Naive thymus-derived CD4-positive, alpha-beta T cell (primary cell): ENCODE data around the gene LHPP. TPM values are rescaled to one million over a fixed set of nuclear protein-coding genes. Genes with fewer than 3 reads are reported as not detected.

Source experiments
- ATAC-seq: fragments of 150-1000 bp; cut with Tn5 transposase; 2 replicates; pipeline ENCODE4 v1.10.0; 2021; ENCODE audit warnings: mild to moderate bottlenecking, moderate library complexity
- CTCF ChIA-PET: fragments of 350-600 bp; sonication (Branson Sonifier 250); formaldehyde crosslinking; loops from one replicate; lab custom pipeline; 2021; ENCODE audit warnings: antibody characterized with exemption; lab: Charles Lee
- POLR2A ChIA-PET: fragments of 350-600 bp; sonication (Branson Sonifier 250); formaldehyde crosslinking; loops from one replicate; lab custom pipeline; 2021; ENCODE audit warnings: antibody characterized with exemption, inconsistent platforms; lab: Charles Lee
- DNase-seq, 9 donors: peaks; one replicate each; pipeline versions ENCODE4 v3.0.0 to v3.0.0-alpha.2; 2020 to 2022; ENCODE audit warnings: mixed read lengths in 1 of 9
- H3K27ac ChIP-seq: one replicate; pipeline ENCODE4 v1.7.0; 2013; ENCODE audit warnings: mild to moderate bottlenecking, low read depth, low read length, moderate library complexity
- H3K27me3 ChIP-seq, 2 donors: one replicate each; pipeline ENCODE4 v1.7.0; 2013; ENCODE audit warnings: low read length in 2 of 2, mild to moderate bottlenecking in 2 of 2, moderate library complexity in 2 of 2; ENCODE audit not compliant: control insufficient read depth in 2 of 2, insufficient read depth in 2 of 2
- H3K36me3 ChIP-seq, 3 experiments: 1 replicate in 2 of 3; 2 replicates in 1 of 3; pipeline ENCODE4 v1.7.0; 2013; ENCODE audit warnings: low read length in 3 of 3, mild to moderate bottlenecking in 3 of 3, moderate library complexity in 1 of 3; ENCODE audit not compliant: insufficient read depth in 3 of 3, control insufficient read depth in 2 of 3
- H3K4me1 ChIP-seq, 2 donors: one replicate each; pipeline ENCODE4 v1.7.0; 2013; ENCODE audit warnings: low read length in 2 of 2, mild to moderate bottlenecking in 2 of 2, moderate library complexity in 1 of 2; ENCODE audit not compliant: control insufficient read depth in 2 of 2, insufficient read depth in 2 of 2
- H3K4me3 ChIP-seq: 2 replicates; pipeline ENCODE4 v1.7.0; 2013; ENCODE audit warnings: mild to moderate bottlenecking, low read length
- H3K9me3 ChIP-seq, 3 experiments: 1 replicate in 2 of 3; 2 replicates in 1 of 3; pipeline ENCODE4 v1.7.0; 2013; ENCODE audit warnings: low read length in 3 of 3; ENCODE audit not compliant: control insufficient read depth in 2 of 3
- H3K27ac Mint-ChIP-seq, 9 donors: one replicate each; pipeline ENCODE4 v1.8.0; 2020 to 2022; ENCODE audit warnings: mixed read lengths in 9 of 9, mild to moderate bottlenecking in 8 of 9, moderate library complexity in 5 of 9, inconsistent platforms in 2 of 9
- H3K27me3 Mint-ChIP-seq, 5 donors: one replicate each; pipeline ENCODE4 v1.8.0; 2021 to 2022; ENCODE audit warnings: mixed read lengths in 5 of 5, mild to moderate bottlenecking in 1 of 5
- H3K36me3 Mint-ChIP-seq, 5 donors: one replicate each; pipeline ENCODE4 v1.8.0; 2020 to 2022; ENCODE audit warnings: mixed read lengths in 5 of 5, mild to moderate bottlenecking in 3 of 5, inconsistent platforms in 1 of 5
- H3K4me1 Mint-ChIP-seq, 7 donors: one replicate each; pipeline ENCODE4 v1.8.0; 2020 to 2022; ENCODE audit warnings: mixed read lengths in 7 of 7, mild to moderate bottlenecking in 3 of 7, inconsistent platforms in 1 of 7
- H3K4me3 Mint-ChIP-seq, 10 donors: one replicate each; pipeline ENCODE4 v1.8.0; 2020 to 2022; ENCODE audit warnings: mild to moderate bottlenecking in 10 of 10, mixed read lengths in 10 of 10, moderate library complexity in 6 of 10, inconsistent platforms in 2 of 10
- H3K9me3 Mint-ChIP-seq, 11 donors: one replicate each; pipeline ENCODE4 v1.8.0; 2020 to 2022; ENCODE audit warnings: mixed read lengths in 11 of 11, mild to moderate bottlenecking in 4 of 11, inconsistent platforms in 1 of 11, moderate library complexity in 1 of 11
- intact Hi-C, 2 donors: fragments of 100-400 bp; cut with micrococcal nuclease; formaldehyde crosslinking; loops; one replicate each; pipeline ENCODE4 v1.15.1; 2023
- polyA plus RNA-seq, 2 donors: library from polyadenylated mRNA; unstranded; fragments of 300-500 nt; fragmentation: Illumina TruSeq; gene quantifications; one replicate each; pipeline ENCODE4 v1.2.3, GENCODE V29; 2021
- total RNA-seq, 6 experiments: library from RNA in 5 of 6; stranded (reverse) in 5 of 6; gene quantifications; 1 replicate in 5 of 6; 2 replicates in 1 of 6; pipeline ENCODE4 v1.2.3 and lab custom pipeline; 2021 to 2026

The LHPP gene
- total and polyA plus RNA-seq, 7 experiments from 2014 or later, result 19.8 to 31.2 (median 23.4) TPM

- CTCF ChIA-PET, result no interaction called here
- H3K4me1 Mint-ChIP-seq, result peaks cover 8 to 41% (median 31%) of the 10 kb centered on the region in 7 donors
- Histone ChIP-seq H3K27me3 (no peaks in the 10 kb centered on the region), H3K9me3 (no peaks in the 10 kb centered on the region), H3K27ac (peak within 1 kb of the TSS; percentile 80), H3K4me3 (peak within 1 kb of the TSS; percentile 76), H3K36me3 (no peaks in the 10 kb centered on the region), H3K4me1 (peaks cover 8 to 10% of the 10 kb centered on the region in 2 donors)
- intact Hi-C loops, result loop anchor here (1.0 to 10.0 kb wide), 17 partner anchors 16 to 1540 kb away; partner anchors contain the start of genes ACADSB (in 2 of the 2), BUB3 (in 2 of the 2), FAM53B (in 2 of the 2) and IKZF5 (in 2 of the 2)
- POLR2A ChIA-PET, result interaction anchor here (0.5 to 1.0 kb wide), 4 partner anchors 10 to 46 kb away, joined by 3 read pairs; no protein-coding TSS in a partner anchor
- no peaks in the 10 kb centered on the region for H3K9me3 Mint-ChIP-seq
- peak within 1 kb of the TSS in 8 of 9 donors; percentile 31 to 90 (median 83) for H3K27ac Mint-ChIP-seq
- peak; percentile 90 to 96 (median 94) for DNase-seq
- H3K36me3 Mint-ChIP-seq, result peaks cover 0 to 4% (median 0%) of the 10 kb centered on the region in 5 donors
- H3K4me3 Mint-ChIP-seq, result peak within 1 kb of the TSS; percentile 80 to 91 (median 84)
- H3K27me3 Mint-ChIP-seq, result peaks cover 0 to 18% (median 2%) of the 10 kb centered on the region in 5 donors
- ATAC-seq, result peak; percentile 99
These were observed 42.7 kb upstream of the LHPP start, which contains the start of gene OAT for GRCh38 chr10:124418726-124419501. TSS of gene OAT (minus strand) at chr10:124418923. CDS start at chr10:124412171, 6,752 bp downstream.

GRCh38 chr10:124419635-124420034 lies 42.0 kb upstream of the LHPP start:
- H3K9me3 ChIP-seq, result no peaks in the 10 kb centered on the region
- ChIA-PET POLR2A (interaction anchor here (0.5 to 0.7 kb wide), 2 partner anchors 41 to 45 kb away, joined by 3 read pairs; no protein-coding TSS in a partner anchor), CTCF (no interaction called here)
- Mint-ChIP-seq H3K4me1 (peaks cover 8 to 36% (median 27%) of the 10 kb centered on the region in 7 donors), H3K9me3 (no peaks in the 10 kb centered on the region), H3K4me3 (peak overlapping the region in 9 of 10 donors; percentile 76 to 89 (median 84)), H3K36me3 (no peaks in the 10 kb centered on the region), H3K27ac (peak overlapping the region in 4 of 9 donors; percentile 30 to 86 (median 72)), H3K27me3 (peaks cover 0 to 23% (median 7%) of the 10 kb centered on the region in 5 donors)
- H3K4me1 ChIP-seq, result peaks cover 5 to 8% of the 10 kb centered on the region in 2 donors
- no peak overlapping the region for H3K27ac ChIP-seq
- peak overlapping the region; percentile 76 for H3K4me3 ChIP-seq
- no peak for DNase-seq
- H3K27me3 ChIP-seq, result no peaks in the 10 kb centered on the region
- no peak for ATAC-seq
- intact Hi-C loops, result loop anchor here (1.0 to 10.0 kb wide), 10 partner anchors 225 to 1541 kb away; partner anchors contain the start of genes ACADSB (in 2 of the 2), FAM53B (in 2 of the 2), IKZF5 (in 2 of the 2) and ABRAXAS2 (in 1 of the 2)
- no peaks in the 10 kb centered on the region for H3K36me3 ChIP-seq

GRCh38 chr10:124420254-124420653 lies 41.4 kb upstream of the LHPP start:
- peaks cover 0 to 23% (median 7%) of the 10 kb centered on the region in 5 donors for H3K27me3 Mint-ChIP-seq

GRCh38 chr10:124422742-124423141 lies 38.9 kb upstream of the LHPP start:
- no peaks in the 10 kb centered on the region for H3K36me3 ChIP-seq
- Mint-ChIP-seq H3K9me3 (no peaks in the 10 kb centered on the region), H3K4me3 (no peak overlapping the region), H3K36me3 (no peaks in the 10 kb centered on the region), H3K27ac (no peak overlapping the region), H3K4me1 (peaks cover 0 to 8% (median 4%) of the 10 kb centered on the region in 7 donors), H3K27me3 (peaks cover 0 to 26% (median 11%) of the 10 kb centered on the region in 5 donors)
- POLR2A ChIA-PET, result no interaction called here
- intact Hi-C loops, result no loop called here
- H3K4me3 ChIP-seq, result no peak overlapping the region
- DNase-seq (no peak), ATAC-seq (no peak)
- peaks cover 3% of the 10 kb centered on the region in 2 donors for H3K4me1 ChIP-seq
- H3K27me3 ChIP-seq, result no peaks in the 10 kb centered on the region
- CTCF ChIA-PET, result no interaction called here
- no peak overlapping the region for H3K27ac ChIP-seq
- no peaks in the 10 kb centered on the region for H3K9me3 ChIP-seq

More at GRCh38 chr10:124420254-124420653, 41.4 kb upstream of the LHPP start:
- intact Hi-C loops, result no loop called here
- peaks cover 5 to 8% of the 10 kb centered on the region in 2 donors for H3K4me1 ChIP-seq
- ATAC-seq, result no peak
- no peak overlapping the region for H3K4me3 ChIP-seq
- H3K36me3 ChIP-seq, result no peaks in the 10 kb centered on the region
- Mint-ChIP-seq H3K4me3 (peak overlapping the region in 3 of 10 donors; percentile 6 to 87 (median 16)), H3K27ac (peak overlapping the region in 2 of 9 donors; percentile 5 to 10), H3K4me1 (peaks cover 4 to 32% (median 25%) of the 10 kb centered on the region in 7 donors), H3K36me3 (no peaks in the 10 kb centered on the region), H3K9me3 (no peaks in the 10 kb centered on the region)
- POLR2A ChIA-PET, result interaction anchor here (0.6 to 1.5 kb wide), 3 partner anchors 40 to 1178 kb away, joined by 3 to 4 read pairs (median 4); partner anchors contain the start of gene LHPP
- no peak for DNase-seq
- H3K27ac ChIP-seq, result no peak overlapping the region
- CTCF ChIA-PET, result interaction anchor here (0.6 kb wide), 1 partner anchor 403 kb away, joined by 3 read pairs; no protein-coding TSS in a partner anchor
- H3K9me3 ChIP-seq, result no peaks in the 10 kb centered on the region
- no peaks in the 10 kb centered on the region for H3K27me3 ChIP-seq

DNA sequence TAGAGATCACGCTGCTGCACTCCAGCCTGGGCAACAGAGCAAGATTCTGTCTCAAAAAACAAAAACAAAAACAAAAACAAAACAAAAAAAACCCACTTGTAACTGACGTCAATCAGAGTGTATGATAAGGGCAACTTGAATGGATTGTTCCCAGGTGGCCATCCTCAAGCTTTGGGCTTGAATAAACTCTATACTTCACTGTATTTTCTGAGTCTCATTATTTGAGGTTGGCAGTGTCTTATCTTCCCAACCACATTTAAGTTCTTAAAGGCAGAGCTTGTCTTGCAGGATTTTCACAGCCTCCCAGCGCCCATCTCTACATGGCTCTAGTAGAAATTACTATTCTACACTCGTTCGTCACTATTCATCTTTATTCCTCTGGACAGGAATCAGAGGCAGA lies 37.8 kb upstream of the LHPP start:
- ATAC-seq (no peak), DNase-seq (no peak)
- no peak overlapping the region for H3K27ac Mint-ChIP-seq
- intact Hi-C loops, result no loop called here
- Histone ChIP-seq H3K27ac (no peak overlapping the region), H3K4me3 (no peak overlapping the region), H3K36me3 (no peaks in the 10 kb centered on the region), H3K4me1 (no peaks in the 10 kb centered on the region), H3K9me3 (no peaks in the 10 kb centered on the region), H3K27me3 (no peaks in the 10 kb centered on the region)
- no peaks in the 10 kb centered on the region for H3K36me3 Mint-ChIP-seq
- H3K4me1 Mint-ChIP-seq, result peaks cover 0 to 5% (median 4%) of the 10 kb centered on the region in 7 donors
- CTCF ChIA-PET, result interaction anchor here (0.7 kb wide), 1 partner anchor 1289 kb away, joined by 3 read pairs; no protein-coding TSS in a partner anchor
- H3K27me3 Mint-ChIP-seq, result peaks cover 0 to 37% (median 11%) of the 10 kb centered on the region in 5 donors
- POLR2A ChIA-PET, result interaction anchor here (1.3 kb wide), 1 partner anchor 20 kb away, joined by 3 read pairs; no protein-coding TSS in a partner anchor
- no peaks in the 10 kb centered on the region for H3K9me3 Mint-ChIP-seq
- no peak overlapping the region for H3K4me3 Mint-ChIP-seq

DNA sequence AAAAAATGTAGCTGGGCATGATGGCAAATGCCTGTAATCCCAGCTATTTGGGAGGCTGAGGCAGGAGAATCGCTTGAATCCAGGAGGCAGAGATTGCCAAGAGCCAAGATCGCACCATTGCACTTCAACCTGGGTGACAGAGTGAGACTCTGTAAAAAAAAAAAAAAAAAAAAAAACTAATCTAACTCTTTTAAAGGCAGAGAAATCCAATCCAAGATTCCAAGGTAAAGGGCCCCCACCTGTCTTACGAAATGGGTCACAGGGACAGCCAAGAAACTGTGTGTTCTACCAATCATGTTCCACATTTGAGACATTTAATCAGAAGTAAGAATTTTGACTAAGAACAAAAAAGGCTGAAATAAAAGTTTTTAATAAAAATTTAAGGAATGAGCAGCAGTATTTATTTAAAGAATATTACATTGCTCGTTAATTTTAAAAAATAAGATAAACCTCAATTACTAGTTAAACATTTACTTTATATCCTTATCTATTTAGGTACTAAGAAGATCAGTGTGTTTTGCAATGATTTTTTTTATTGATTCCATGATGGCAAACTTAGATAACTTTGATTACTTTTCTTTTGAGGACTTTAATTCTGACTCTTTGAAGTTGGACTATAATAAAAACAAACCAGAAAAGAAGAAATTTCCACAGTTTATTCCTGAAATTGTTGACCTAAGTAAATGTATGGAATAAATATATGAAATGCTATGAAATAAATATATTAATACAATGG lies 36.2 kb upstream of the LHPP start:
- Mint-ChIP-seq H3K4me1 (no peaks in the 10 kb centered on the region), H3K9me3 (no peaks in the 10 kb centered on the region), H3K27me3 (peaks cover 0 to 41% (median 11%) of the 10 kb centered on the region in 5 donors), H3K27ac (no peak overlapping the region), H3K36me3 (no peaks in the 10 kb centered on the region), H3K4me3 (no peak overlapping the region)
- no peak for DNase-seq
- Histone ChIP-seq H3K27me3 (no peaks in the 10 kb centered on the region), H3K36me3 (no peaks in the 10 kb centered on the region), H3K27ac (no peak overlapping the region), H3K9me3 (no peaks in the 10 kb centered on the region), H3K4me3 (no peak overlapping the region), H3K4me1 (no peaks in the 10 kb centered on the region)
- intact Hi-C loops, result no loop called here
- ChIA-PET POLR2A (interaction anchor here (0.7 kb wide), 1 partner anchor 18 kb away, joined by 4 read pairs; no protein-coding TSS in a partner anchor), CTCF (no interaction called here)
- ATAC-seq, result no peak
